ENCODE results near the gene CLEC2A. TPM values are rescaled to one million over a fixed set of nuclear protein-coding genes. Genes with fewer than 3 reads are reported as not detected.

CLEC2A gene
- total and polyA plus RNA-seq, 4 donors = not detected

DNA sequence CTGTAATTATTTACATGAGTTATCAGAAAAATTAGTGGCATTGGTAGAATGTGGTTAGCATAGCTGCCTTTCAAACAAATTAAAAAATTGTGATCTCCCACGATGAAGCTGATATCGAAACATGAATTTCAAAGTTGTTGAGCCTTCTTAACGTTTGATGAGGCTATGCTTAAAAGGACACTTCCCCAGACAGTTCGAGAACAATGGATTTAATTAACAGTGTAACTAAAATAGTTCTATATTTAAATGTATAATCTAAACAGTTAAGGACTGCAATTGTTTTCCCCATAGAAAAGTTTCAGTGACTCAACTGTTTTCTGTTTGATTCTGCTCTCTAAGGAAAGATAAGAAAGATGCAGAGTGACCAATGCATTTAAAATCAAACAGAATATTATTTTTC, 64.6 kb downstream of the CLEC2A start:
- H3K4me1 ChIP-seq (ENCODE audit: control insufficient read depth in 5 of 5, insufficient read depth in 5 of 5, low read length in 5 of 5) = no peaks in the 10 kb centered on the region
- ATAC-seq (ENCODE audit: insufficient read depth, low FRiP score) (no peak), DNase-seq (peak in 2 of 3 donors; percentile 30 to 33)
- no peaks in the 10 kb centered on the region for H3K36me3 ChIP-seq (ENCODE audit: control insufficient read depth in 4 of 4, insufficient read depth in 4 of 4, low read length in 4 of 4)
- no peak overlapping the region for H3K27ac ChIP-seq (ENCODE audit: low read depth in 1 of 2, low read length in 1 of 2)
- H3K9ac ChIP-seq (ENCODE audit: insufficient read depth in 1 of 2, low read length in 2 of 2) = peak overlapping the region in 1 of 2 donors; percentile 47
- H3K27me3 ChIP-seq (ENCODE audit: control insufficient read depth in 3 of 3, insufficient read depth in 3 of 3, low read length in 2 of 3) = no peaks in the 10 kb centered on the region
- H3K4me3 ChIP-seq = no peak overlapping the region
- TF ChIP-seq, protein P1, sequence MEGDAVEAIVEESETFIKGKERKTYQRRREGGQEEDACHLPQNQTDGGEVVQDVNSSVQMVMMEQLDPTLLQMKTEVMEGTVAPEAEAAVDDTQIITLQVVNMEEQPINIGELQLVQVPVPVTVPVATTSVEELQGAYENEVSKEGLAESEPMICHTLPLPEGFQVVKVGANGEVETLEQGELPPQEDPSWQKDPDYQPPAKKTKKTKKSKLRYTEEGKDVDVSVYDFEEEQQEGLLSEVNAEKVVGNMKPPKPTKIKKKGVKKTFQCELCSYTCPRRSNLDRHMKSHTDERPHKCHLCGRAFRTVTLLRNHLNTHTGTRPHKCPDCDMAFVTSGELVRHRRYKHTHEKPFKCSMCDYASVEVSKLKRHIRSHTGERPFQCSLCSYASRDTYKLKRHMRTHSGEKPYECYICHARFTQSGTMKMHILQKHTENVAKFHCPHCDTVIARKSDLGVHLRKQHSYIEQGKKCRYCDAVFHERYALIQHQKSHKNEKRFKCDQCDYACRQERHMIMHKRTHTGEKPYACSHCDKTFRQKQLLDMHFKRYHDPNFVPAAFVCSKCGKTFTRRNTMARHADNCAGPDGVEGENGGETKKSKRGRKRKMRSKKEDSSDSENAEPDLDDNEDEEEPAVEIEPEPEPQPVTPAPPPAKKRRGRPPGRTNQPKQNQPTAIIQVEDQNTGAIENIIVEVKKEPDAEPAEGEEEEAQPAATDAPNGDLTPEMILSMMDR (IDR thresholded peaks at IDR 0.05; ENCODE audit: control extremely low read depth, extremely low read depth) = no peak
- 10 to 28% methylated on average over 4 of the region's 4 CpGs for WGBS, 2 donors
- H3K9me3 ChIP-seq (ENCODE audit: control insufficient read depth in 4 of 4, insufficient read depth in 3 of 4, low read length in 3 of 4) = no peaks in the 10 kb centered on the region

GRCh38 chr12:9866860-9867269, 65.3 kb downstream of the CLEC2A start:
- TF ChIP-seq, protein P1 (IDR thresholded peaks at IDR 0.05; ENCODE audit: control extremely low read depth, extremely low read depth) = no peak
- no peak for ATAC-seq (ENCODE audit: insufficient read depth, low FRiP score)
- Histone ChIP-seq H3K9ac (ENCODE audit: insufficient read depth in 1 of 2, low read length in 2 of 2) (peak overlapping the region in 1 of 2 donors; percentile 47), H3K27me3 (ENCODE audit: control insufficient read depth in 3 of 3, insufficient read depth in 3 of 3, low read length in 2 of 3) (no peaks in the 10 kb centered on the region), H3K27ac (ENCODE audit: low read depth in 1 of 2, low read length in 1 of 2) (no peak overlapping the region), H3K36me3 (ENCODE audit: control insufficient read depth in 4 of 4, insufficient read depth in 4 of 4, low read length in 4 of 4) (no peaks in the 10 kb centered on the region), H3K9me3 (ENCODE audit: control insufficient read depth in 4 of 4, insufficient read depth in 3 of 4, low read length in 3 of 4) (no peaks in the 10 kb centered on the region), H3K4me3 (peak overlapping the region; percentile 31), H3K4me1 (ENCODE audit: control insufficient read depth in 5 of 5, insufficient read depth in 5 of 5, low read length in 5 of 5) (no peaks in the 10 kb centered on the region)
- peak in 2 of 3 donors; percentile 5 to 12 for DNase-seq
- WGBS, 2 donors = 18 to 37% methylated on average over 4 of the region's 4 CpGs

- peak in 1 of 3 donors; percentile 5 for DNase-seq
- H3K27me3 ChIP-seq (ENCODE audit: control insufficient read depth in 3 of 3, insufficient read depth in 3 of 3, low read length in 2 of 3) = no peaks in the 10 kb centered on the region
- H3K4me1 ChIP-seq (ENCODE audit: control insufficient read depth in 5 of 5, insufficient read depth in 5 of 5, low read length in 5 of 5) = no peaks in the 10 kb centered on the region
- H3K9me3 ChIP-seq (ENCODE audit: control insufficient read depth in 4 of 4, insufficient read depth in 3 of 4, low read length in 3 of 4) = no peaks in the 10 kb centered on the region
- no peaks in the 10 kb centered on the region for H3K36me3 ChIP-seq (ENCODE audit: control insufficient read depth in 4 of 4, insufficient read depth in 4 of 4, low read length in 4 of 4)
- 61 to 74% methylated on average over 4 of the region's 4 CpGs for WGBS, 2 donors
- H3K4me3 ChIP-seq = no peak overlapping the region
- H3K9ac ChIP-seq (ENCODE audit: insufficient read depth in 1 of 2, low read length in 2 of 2) = no peak overlapping the region
- peak overlapping the region in 1 of 2 donors; percentile 6 for H3K27ac ChIP-seq (ENCODE audit: low read depth in 1 of 2, low read length in 1 of 2)
- TF ChIP-seq, protein P1 (IDR thresholded peaks at IDR 0.05; ENCODE audit: control extremely low read depth, extremely low read depth) = no peak
- no peak for ATAC-seq (ENCODE audit: insufficient read depth, low FRiP score)
These were observed 67.1 kb downstream of the CLEC2A start for GRCh38 chr12:9864913-9865675.

Other genes starting within 250 kb of the CLEC2A start
- 1 to 10 TPM in 1 of 2 donors, under 1 TPM in 1; 0.74 to 2.1 TPM for gene CLECL1, start 199.3 kb downstream of the CLEC2A start, total RNA-seq
- 1 to 10 TPM in 1 of 2 donors, under 1 TPM in 1; 0.72 to 1.9 TPM for gene CLECL1, start 199.3 kb downstream of the CLEC2A start, polyA plus RNA-seq
- gene CD69, start 171.5 kb downstream of the CLEC2A start, total RNA-seq = 10 to 100 TPM in 1 of 2 donors, 1 to 10 TPM in 1; 5.2 to 17.4 TPM
- 10 to 100 TPM in 1 of 2 donors, 1 to 10 TPM in 1; 3.9 to 14.2 TPM for gene CD69, start 171.5 kb downstream of the CLEC2A start, polyA plus RNA-seq
- gene KLRF1, start 104.9 kb downstream of the CLEC2A start, total RNA-seq = 1 to 10 TPM; 1.1 to 2.2 TPM
- 1 to 10 TPM; 1.4 TPM for gene KLRF1, start 104.9 kb downstream of the CLEC2A start, polyA plus RNA-seq
- 10 to 100 TPM; 14.1 to 70.1 TPM for gene CLEC2B, start 63.0 kb downstream of the CLEC2A start, total RNA-seq
- gene CLEC2B, start 63.0 kb downstream of the CLEC2A start, polyA plus RNA-seq = 10 to 100 TPM; 17.0 to 19.0 TPM
- not detected for gene KLRF2, start 50.9 kb downstream of the CLEC2A start, total RNA-seq
- gene KLRF2, start 50.9 kb downstream of the CLEC2A start, polyA plus RNA-seq = not detected
- 10 to 100 TPM; 13.8 to 15.0 TPM for gene CLEC12A, start 39.0 kb upstream of the CLEC2A start, total RNA-seq
- 10 to 100 TPM; 19.2 to 21.9 TPM for gene CLEC12A, start 39.0 kb upstream of the CLEC2A start, polyA plus RNA-seq
- gene CLEC1B, start 66.8 kb upstream of the CLEC2A start, total RNA-seq = 1 to 10 TPM in 1 of 2 donors, not detected in 1; 2.2 TPM
- 1 to 10 TPM in 1 of 2 donors, under 1 TPM in 1; 0.57 to 1.5 TPM for gene CLEC1B, start 66.8 kb upstream of the CLEC2A start, polyA plus RNA-seq
- gene CLEC12B, start 78.3 kb upstream of the CLEC2A start, total RNA-seq = 1 to 10 TPM; 2.6 to 3.2 TPM
- gene CLEC12B, start 78.3 kb upstream of the CLEC2A start, polyA plus RNA-seq = 1 to 10 TPM in 1 of 2 donors, under 1 TPM in 1; 0.41 to 2.5 TPM
- under 1 TPM; 0.12 to 0.60 TPM for gene CLEC9A, start 98.3 kb upstream of the CLEC2A start, total RNA-seq
- gene CLEC9A, start 98.3 kb upstream of the CLEC2A start, polyA plus RNA-seq = under 1 TPM; 0.14 to 0.52 TPM
- 10 to 100 TPM in 1 of 2 donors, 1 to 10 TPM in 1; 7.8 to 18.7 TPM for gene CLEC1A, start 166.6 kb upstream of the CLEC2A start, total RNA-seq
- gene CLEC1A, start 166.6 kb upstream of the CLEC2A start, polyA plus RNA-seq = 1 to 10 TPM; 6.8 to 9.9 TPM
- gene CLEC7A, start 197.8 kb upstream of the CLEC2A start, total RNA-seq = 10 to 100 TPM; 16.8 to 50.8 TPM
- gene CLEC7A, start 197.8 kb upstream of the CLEC2A start, polyA plus RNA-seq = 10 to 100 TPM; 18.4 to 45.4 TPM
- 10 to 100 TPM; 11.3 to 52.1 TPM for gene OLR1, start 239.8 kb upstream of the CLEC2A start, total RNA-seq
- 10 to 100 TPM; 18.6 to 24.6 TPM for gene OLR1, start 239.8 kb upstream of the CLEC2A start, polyA plus RNA-seq
- 1 to 10 TPM; 1.3 to 2.3 TPM for gene TMEM52B, start 246.7 kb upstream of the CLEC2A start, total RNA-seq
- gene TMEM52B, start 246.7 kb upstream of the CLEC2A start, polyA plus RNA-seq = 1 to 10 TPM in 1 of 2 donors, under 1 TPM in 1; 0.83 to 2.2 TPM